ENCODE measurements around the gene HCN1.

- TF ChIP-seq POLR2A (IDR thresholded peaks at IDR 0.05; ENCODE audit: low read depth) (no peak), CTCF (IDR thresholded peaks at IDR 0.05) (no peak), POLR2AphosphoS5 (IDR thresholded peaks at IDR 0.05) (no peak)
Measured at GRCh38 chr5:45454114-45454513, 242.1 kb downstream of the HCN1 start.
